NT2/D1 (cell line): ENCODE results near the gene SSMEM1.

Experiments
- SUZ12 ChIP-seq: IDR thresholded peaks from 2 replicates; pipeline ENCODE4 v1.6.1; 2011; ENCODE audit not compliant: insufficient read length, insufficient read depth; ENCODE audit errors: extremely low read depth
- YY1 ChIP-seq: IDR thresholded peaks from 2 replicates; pipeline ENCODE4 v1.6.1; 2011; ENCODE audit not compliant: insufficient read length, insufficient read depth

- TF ChIP-seq SUZ12: no peak
- TF ChIP-seq YY1: no peak
Observed at GRCh38 chr7:130227883-130228575, 20.4 kb downstream of the SSMEM1 start.
